AG10803 (cell line): ENCODE measurements around the gene GPR143.

Experiments used
- DNase-seq: peaks from one replicate; pipeline ENCODE4 v3.0.0; 2010; ENCODE audit warnings: low read depth
- H3K4me3 ChIP-seq: 2 replicates; pipeline ENCODE4 v1.5.1; 2011; ENCODE audit warnings: mild to moderate bottlenecking, low read length, control low read depth
- CTCF ChIP-seq: conservative IDR thresholded peaks from 2 replicates; pipeline ENCODE4 v1.5.1; 2011; ENCODE audit warnings: mild to moderate bottlenecking, low read length, control low read depth, inconsistent platforms

Gene GPR143

GRCh38 chrX:9794495-9794894, 28.8 kb upstream of the GPR143 start:
- no peak for TF ChIP-seq CTCF
- DNase-seq = no peak
- H3K4me3 ChIP-seq = no peak overlapping the region

GRCh38 chrX:9790866-9791265, 25.2 kb upstream of the GPR143 start:
- H3K4me3 ChIP-seq = no peak overlapping the region
- DNase-seq = no peak
- no peak for TF ChIP-seq CTCF

- no peak overlapping the region for H3K4me3 ChIP-seq
- no peak for TF ChIP-seq CTCF
- DNase-seq = no peak
Observed at GRCh38 chrX:9789555-9789954, 23.9 kb upstream of the GPR143 start.

- DNase-seq = no peak
- TF ChIP-seq CTCF = no peak
- no peak overlapping the region for H3K4me3 ChIP-seq
Observed at GRCh38 chrX:9788911-9789310, 23.3 kb upstream of the GPR143 start.

- DNase-seq = peak; percentile 1
- TF ChIP-seq CTCF = no peak
- H3K4me3 ChIP-seq = no peak overlapping the region
Observed at GRCh38 chrX:9786798-9787635, 21.4 kb upstream of the GPR143 start.

GRCh38 chrX:9785944-9786797, 20.5 kb upstream of the GPR143 start, which contains the start of gene SHROOM2:
TSS of gene SHROOM2 (plus strand) at chrX:9786429. CDS start at chrX:9786546, 117 bp downstream.
- no peak for DNase-seq
- H3K4me3 ChIP-seq = no peak within 1 kb of the TSS
- no peak for TF ChIP-seq CTCF
